GM23338 (cell line): ENCODE measurements around the gene ADAMTS17. TPM values are rescaled to one million over a fixed set of nuclear protein-coding genes. Genes with fewer than 3 reads are reported as not detected.

Experiments used
- ATAC-seq: fragments of 200-7000 bp; cut with Tn5 transposase; 3 replicates; pipeline ENCODE4 v1.9.1; 2020
- DNase-seq: peaks from one replicate; pipeline ENCODE4 v3.0.0-alpha.2; 2015; ENCODE audit warnings: low spot score
- H2AFZ ChIP-seq: fragments of 200-600 bp; sonication (generic); 2 replicates; pipeline ENCODE4 v1.8.0; 2016; ENCODE audit warnings: antibody characterized with exemption, mild to moderate bottlenecking, moderate library complexity
- H3F3A ChIP-seq: fragments of 200-600 bp; sonication (generic); replicated peaks from 2 replicates; pipeline ENCODE4 v1.8.0; 2017; ENCODE audit warnings: antibody characterized with exemption, mixed run types, low read depth
- H3K27ac ChIP-seq: fragments of 200-600 bp; sonication (generic); 2 replicates; pipeline ENCODE4 v1.6.1; 2016; ENCODE audit warnings: low read depth
- H3K27me3 ChIP-seq: fragments of 200-600 bp; sonication (generic); 2 replicates; pipeline ENCODE4 v1.8.0; 2016; ENCODE audit warnings: mild to moderate bottlenecking, mixed run types, moderate library complexity; ENCODE audit not compliant: insufficient read depth
- H3K36me3 ChIP-seq: fragments of 200-600 bp; sonication (generic); 2 replicates; pipeline ENCODE4 v1.8.0; 2016; ENCODE audit warnings: mild to moderate bottlenecking; ENCODE audit not compliant: insufficient read depth
- H3K4me1 ChIP-seq: fragments of 200-600 bp; sonication (generic); 2 replicates; pipeline ENCODE4 v1.8.0; 2016; ENCODE audit warnings: mild to moderate bottlenecking, moderate library complexity; ENCODE audit not compliant: insufficient read depth
- H3K4me2 ChIP-seq: fragments of 200-600 bp; sonication (generic); 2 replicates; pipeline ENCODE4 v1.7.1; 2017; ENCODE audit warnings: mixed run types
- H3K4me3 ChIP-seq: fragments of 200-600 bp; sonication (generic); 2 replicates; pipeline ENCODE4 v1.6.1; 2016; ENCODE audit warnings: mixed run types
- H3K79me2 ChIP-seq: fragments of 200-600 bp; sonication (generic); replicated peaks from 2 replicates; pipeline ENCODE4 v1.8.0; 2017; ENCODE audit warnings: mild to moderate bottlenecking; ENCODE audit not compliant: insufficient read depth
- H3K9me2 ChIP-seq: fragments of 200-600 bp; sonication (generic); 2 replicates; pipeline ENCODE4 v1.8.0; 2017; ENCODE audit not compliant: insufficient read depth
- H4K20me1 ChIP-seq: fragments of 200-600 bp; sonication (generic); replicated peaks from 2 replicates; pipeline ENCODE4 v1.8.0; 2017; ENCODE audit warnings: mild to moderate bottlenecking; ENCODE audit not compliant: insufficient read depth
- H3K27ac Mint-ChIP-seq: 2 replicates; pipeline ENCODE4 v1.8.0; 2020; ENCODE audit warnings: inconsistent platforms, mild to moderate bottlenecking, moderate library complexity, mixed read lengths
- H3K27me3 Mint-ChIP-seq: 3 replicates; pipeline ENCODE4 v1.8.0; 2022; ENCODE audit warnings: low read depth, mild to moderate bottlenecking, moderate library complexity, mixed read lengths, inconsistent platforms; ENCODE audit not compliant: insufficient read depth, poor library complexity
- H3K36me3 Mint-ChIP-seq: 3 replicates; pipeline ENCODE4 v1.8.0; 2021; ENCODE audit warnings: low read depth, mild to moderate bottlenecking, inconsistent platforms, moderate library complexity, mixed read lengths
- H3K4me1 Mint-ChIP-seq: 3 replicates; pipeline ENCODE4 v1.8.0; 2020; ENCODE audit warnings: mild to moderate bottlenecking, inconsistent platforms, mixed read lengths
- H3K4me3 Mint-ChIP-seq: 3 replicates; pipeline ENCODE4 v1.8.0; 2021; ENCODE audit warnings: moderate library complexity, mild to moderate bottlenecking, inconsistent platforms, mixed read lengths
- H3K9me3 Mint-ChIP-seq: 3 replicates; pipeline ENCODE4 v1.8.0; 2020; ENCODE audit warnings: moderate library complexity, mild to moderate bottlenecking, inconsistent platforms, mixed read lengths
- CREB1 ChIP-seq: fragments of 250-450 bp; sonication (Bioruptor Pico); IDR thresholded peaks from 2 replicates; pipeline ENCODE4 v1.5.0; 2020; ENCODE audit warnings: low read depth, mild to moderate bottlenecking, moderate library complexity
- EZH2 ChIP-seq: fragments of 200-600 bp; sonication (generic); IDR thresholded peaks from one replicate; pipeline ENCODE4 v1.8.0; 2017; ENCODE audit warnings: antibody characterized with exemption, mild to moderate bottlenecking, low read depth; ENCODE audit not compliant: unreplicated experiment
- EZH2phosphoT487 ChIP-seq: fragments of 200-600 bp; sonication (generic); IDR thresholded peaks from one replicate; pipeline ENCODE4 v1.8.1; 2018; ENCODE audit warnings: antibody characterized with exemption; ENCODE audit not compliant: unreplicated experiment
- JUNB ChIP-seq: IDR thresholded peaks from one replicate; pipeline ENCODE4 v1.6.1; 2016; ENCODE audit warnings: antibody characterized with exemption; ENCODE audit not compliant: unreplicated experiment
- NANOG ChIP-seq: IDR thresholded peaks from 2 replicates; pipeline ENCODE4 v1.6.1; 2016; ENCODE audit warnings: antibody characterized with exemption, borderline replicate concordance
- POLR2AphosphoS5 ChIP-seq: IDR thresholded peaks from 2 replicates; pipeline ENCODE4 v1.6.1; 2016; ENCODE audit warnings: antibody characterized with exemption, low read depth
- STAT1 ChIP-seq: IDR thresholded peaks from one replicate; pipeline ENCODE4 v1.6.1; 2016; ENCODE audit warnings: antibody characterized with exemption; ENCODE audit not compliant: unreplicated experiment
- ZNF114 ChIP-seq: fragments of 250-450 bp; sonication (Bioruptor Pico); IDR thresholded peaks from 2 replicates; pipeline ENCODE4 v1.5.0; 2020; ENCODE audit warnings: mild to moderate bottlenecking, moderate library complexity
- ZNF331 ChIP-seq: fragments of 250-450 bp; sonication (Bioruptor Pico); IDR thresholded peaks from 2 replicates; pipeline ENCODE4 v1.5.0; 2020; ENCODE audit warnings: low read depth, mild to moderate bottlenecking, moderate library complexity
- polyA plus RNA-seq: library from polyadenylated mRNA; unstranded; fragments of >200 nt; fragmentation: Nextera tagmentation; extraction: Ambion mirVana; gene quantifications from 2 replicates; pipeline ENCODE4 v1.2.1, GENCODE V29; 2016
- total RNA-seq: library from RNA; depleted of rRNA; stranded (reverse); fragments of >200 nt; shearing (Covaris generic); gene quantifications from 2 replicates; pipeline ENCODE4 v1.2.3, GENCODE V29; 2014
- TF ChIP-seq, protein P1 (sequence below): fragments of 250-450 bp; sonication (Bioruptor Pico); IDR thresholded peaks from 2 replicates; pipeline ENCODE4 v1.5.0; 2020; ENCODE audit warnings: mild to moderate bottlenecking, moderate library complexity
- TF ChIP-seq, protein P2 (sequence below): IDR thresholded peaks from one replicate; pipeline ENCODE4 v1.6.1; 2018; ENCODE audit warnings: antibody characterized with exemption; ENCODE audit not compliant: unreplicated experiment
- TF ChIP-seq, protein P3 (sequence below), 2 experiments: fragments of 200-600 bp in 1 of 2; sonication (generic) in 1 of 2; conservative IDR thresholded peaks; 2 replicates each; pipeline versions ENCODE4 v1.5.1 to v1.6.1; 2016 to 2017; ENCODE audit warnings: antibody characterized with exemption in 2 of 2, low read depth in 2 of 2, mild to moderate bottlenecking in 2 of 2, moderate library complexity in 1 of 2
- TF ChIP-seq, protein P4 (sequence below): IDR thresholded peaks from 2 replicates; pipeline ENCODE4 v1.6.1; 2016; ENCODE audit warnings: antibody characterized with exemption

Gene ADAMTS17
- total and polyA plus RNA-seq, 2 experiments from 2014 or later = 0.60 to 3.8 TPM

DNA sequence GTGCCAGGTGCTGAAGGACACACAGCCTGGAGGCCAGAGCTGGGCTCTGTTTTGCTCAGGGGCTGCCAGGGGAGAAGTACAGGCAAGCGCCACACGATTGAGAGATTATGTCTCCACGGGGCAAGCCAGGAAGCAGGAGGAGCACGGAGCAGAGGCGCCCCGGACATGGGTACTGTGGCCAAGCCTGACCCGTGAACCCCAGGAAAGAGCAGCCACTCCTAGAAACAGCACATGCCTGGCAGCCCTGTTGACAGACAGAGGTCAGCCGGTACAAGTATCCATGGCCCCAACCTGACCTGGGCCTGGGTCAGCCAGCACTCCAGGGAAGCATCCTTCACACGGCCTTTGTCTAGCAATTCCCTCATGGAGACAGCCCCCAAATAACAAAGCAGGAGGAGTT, 89.4 kb downstream of the ADAMTS17 start:
- H3K4me2 ChIP-seq = no peak overlapping the region
- TF ChIP-seq POLR2AphosphoS5 = no peak
- TF ChIP-seq, protein P1, sequence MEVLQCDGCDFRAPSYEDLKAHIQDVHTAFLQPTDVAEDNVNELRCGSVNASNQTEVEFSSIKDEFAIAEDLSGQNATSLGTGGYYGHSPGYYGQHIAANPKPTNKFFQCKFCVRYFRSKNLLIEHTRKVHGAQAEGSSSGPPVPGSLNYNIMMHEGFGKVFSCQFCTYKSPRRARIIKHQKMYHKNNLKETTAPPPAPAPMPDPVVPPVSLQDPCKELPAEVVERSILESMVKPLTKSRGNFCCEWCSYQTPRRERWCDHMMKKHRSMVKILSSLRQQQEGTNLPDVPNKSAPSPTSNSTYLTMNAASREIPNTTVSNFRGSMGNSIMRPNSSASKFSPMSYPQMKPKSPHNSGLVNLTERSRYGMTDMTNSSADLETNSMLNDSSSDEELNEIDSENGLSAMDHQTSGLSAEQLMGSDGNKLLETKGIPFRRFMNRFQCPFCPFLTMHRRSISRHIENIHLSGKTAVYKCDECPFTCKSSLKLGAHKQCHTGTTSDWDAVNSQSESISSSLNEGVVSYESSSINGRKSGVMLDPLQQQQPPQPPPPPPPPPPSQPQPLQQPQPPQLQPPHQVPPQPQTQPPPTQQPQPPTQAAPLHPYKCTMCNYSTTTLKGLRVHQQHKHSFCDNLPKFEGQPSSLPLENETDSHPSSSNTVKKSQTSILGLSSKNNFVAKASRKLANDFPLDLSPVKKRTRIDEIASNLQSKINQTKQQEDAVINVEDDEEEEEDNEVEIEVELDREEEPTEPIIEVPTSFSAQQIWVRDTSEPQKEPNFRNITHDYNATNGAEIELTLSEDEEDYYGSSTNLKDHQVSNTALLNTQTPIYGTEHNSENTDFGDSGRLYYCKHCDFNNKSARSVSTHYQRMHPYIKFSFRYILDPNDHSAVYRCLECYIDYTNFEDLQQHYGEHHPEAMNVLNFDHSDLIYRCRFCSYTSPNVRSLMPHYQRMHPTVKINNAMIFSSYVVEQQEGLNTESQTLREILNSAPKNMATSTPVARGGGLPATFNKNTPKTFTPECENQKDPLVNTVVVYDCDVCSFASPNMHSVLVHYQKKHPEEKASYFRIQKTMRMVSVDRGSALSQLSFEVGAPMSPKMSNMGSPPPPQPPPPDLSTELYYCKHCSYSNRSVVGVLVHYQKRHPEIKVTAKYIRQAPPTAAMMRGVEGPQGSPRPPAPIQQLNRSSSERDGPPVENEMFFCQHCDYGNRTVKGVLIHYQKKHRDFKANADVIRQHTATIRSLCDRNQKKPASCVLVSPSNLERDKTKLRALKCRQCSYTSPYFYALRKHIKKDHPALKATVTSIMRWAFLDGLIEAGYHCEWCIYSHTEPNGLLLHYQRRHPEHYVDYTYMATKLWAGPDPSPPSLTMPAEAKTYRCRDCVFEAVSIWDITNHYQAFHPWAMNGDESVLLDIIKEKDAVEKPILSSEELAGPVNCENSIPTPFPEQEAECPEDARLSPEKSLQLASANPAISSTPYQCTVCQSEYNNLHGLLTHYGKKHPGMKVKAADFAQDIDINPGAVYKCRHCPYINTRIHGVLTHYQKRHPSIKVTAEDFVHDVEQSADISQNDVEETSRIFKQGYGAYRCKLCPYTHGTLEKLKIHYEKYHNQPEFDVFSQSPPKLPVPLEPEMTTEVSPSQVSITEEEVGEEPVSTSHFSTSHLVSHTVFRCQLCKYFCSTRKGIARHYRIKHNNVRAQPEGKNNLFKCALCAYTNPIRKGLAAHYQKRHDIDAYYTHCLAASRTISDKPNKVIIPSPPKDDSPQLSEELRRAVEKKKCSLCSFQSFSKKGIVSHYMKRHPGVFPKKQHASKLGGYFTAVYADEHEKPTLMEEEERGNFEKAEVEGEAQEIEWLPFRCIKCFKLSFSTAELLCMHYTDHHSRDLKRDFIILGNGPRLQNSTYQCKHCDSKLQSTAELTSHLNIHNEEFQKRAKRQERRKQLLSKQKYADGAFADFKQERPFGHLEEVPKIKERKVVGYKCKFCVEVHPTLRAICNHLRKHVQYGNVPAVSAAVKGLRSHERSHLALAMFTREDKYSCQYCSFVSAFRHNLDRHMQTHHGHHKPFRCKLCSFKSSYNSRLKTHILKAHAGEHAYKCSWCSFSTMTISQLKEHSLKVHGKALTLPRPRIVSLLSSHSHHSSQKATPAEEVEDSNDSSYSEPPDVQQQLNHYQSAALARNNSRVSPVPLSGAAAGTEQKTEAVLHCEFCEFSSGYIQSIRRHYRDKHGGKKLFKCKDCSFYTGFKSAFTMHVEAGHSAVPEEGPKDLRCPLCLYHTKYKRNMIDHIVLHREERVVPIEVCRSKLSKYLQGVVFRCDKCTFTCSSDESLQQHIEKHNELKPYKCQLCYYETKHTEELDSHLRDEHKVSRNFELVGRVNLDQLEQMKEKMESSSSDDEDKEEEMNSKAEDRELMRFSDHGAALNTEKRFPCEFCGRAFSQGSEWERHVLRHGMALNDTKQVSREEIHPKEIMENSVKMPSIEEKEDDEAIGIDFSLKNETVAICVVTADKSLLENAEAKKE (CRISPR knock-in tag) = no peak
- TF ChIP-seq, protein P2, sequence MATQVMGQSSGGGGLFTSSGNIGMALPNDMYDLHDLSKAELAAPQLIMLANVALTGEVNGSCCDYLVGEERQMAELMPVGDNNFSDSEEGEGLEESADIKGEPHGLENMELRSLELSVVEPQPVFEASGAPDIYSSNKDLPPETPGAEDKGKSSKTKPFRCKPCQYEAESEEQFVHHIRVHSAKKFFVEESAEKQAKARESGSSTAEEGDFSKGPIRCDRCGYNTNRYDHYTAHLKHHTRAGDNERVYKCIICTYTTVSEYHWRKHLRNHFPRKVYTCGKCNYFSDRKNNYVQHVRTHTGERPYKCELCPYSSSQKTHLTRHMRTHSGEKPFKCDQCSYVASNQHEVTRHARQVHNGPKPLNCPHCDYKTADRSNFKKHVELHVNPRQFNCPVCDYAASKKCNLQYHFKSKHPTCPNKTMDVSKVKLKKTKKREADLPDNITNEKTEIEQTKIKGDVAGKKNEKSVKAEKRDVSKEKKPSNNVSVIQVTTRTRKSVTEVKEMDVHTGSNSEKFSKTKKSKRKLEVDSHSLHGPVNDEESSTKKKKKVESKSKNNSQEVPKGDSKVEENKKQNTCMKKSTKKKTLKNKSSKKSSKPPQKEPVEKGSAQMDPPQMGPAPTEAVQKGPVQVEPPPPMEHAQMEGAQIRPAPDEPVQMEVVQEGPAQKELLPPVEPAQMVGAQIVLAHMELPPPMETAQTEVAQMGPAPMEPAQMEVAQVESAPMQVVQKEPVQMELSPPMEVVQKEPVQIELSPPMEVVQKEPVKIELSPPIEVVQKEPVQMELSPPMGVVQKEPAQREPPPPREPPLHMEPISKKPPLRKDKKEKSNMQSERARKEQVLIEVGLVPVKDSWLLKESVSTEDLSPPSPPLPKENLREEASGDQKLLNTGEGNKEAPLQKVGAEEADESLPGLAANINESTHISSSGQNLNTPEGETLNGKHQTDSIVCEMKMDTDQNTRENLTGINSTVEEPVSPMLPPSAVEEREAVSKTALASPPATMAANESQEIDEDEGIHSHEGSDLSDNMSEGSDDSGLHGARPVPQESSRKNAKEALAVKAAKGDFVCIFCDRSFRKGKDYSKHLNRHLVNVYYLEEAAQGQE = no peak
- TF ChIP-seq STAT1 = no peak
- no peak for TF ChIP-seq NANOG
- TF ChIP-seq EZH2 = no peak
- TF ChIP-seq EZH2phosphoT487 = no peak
- TF ChIP-seq CREB1 (CRISPR knock-in tag) = no peak
- no peak for TF ChIP-seq ZNF331 (CRISPR knock-in tag)
- TF ChIP-seq, protein P3, sequence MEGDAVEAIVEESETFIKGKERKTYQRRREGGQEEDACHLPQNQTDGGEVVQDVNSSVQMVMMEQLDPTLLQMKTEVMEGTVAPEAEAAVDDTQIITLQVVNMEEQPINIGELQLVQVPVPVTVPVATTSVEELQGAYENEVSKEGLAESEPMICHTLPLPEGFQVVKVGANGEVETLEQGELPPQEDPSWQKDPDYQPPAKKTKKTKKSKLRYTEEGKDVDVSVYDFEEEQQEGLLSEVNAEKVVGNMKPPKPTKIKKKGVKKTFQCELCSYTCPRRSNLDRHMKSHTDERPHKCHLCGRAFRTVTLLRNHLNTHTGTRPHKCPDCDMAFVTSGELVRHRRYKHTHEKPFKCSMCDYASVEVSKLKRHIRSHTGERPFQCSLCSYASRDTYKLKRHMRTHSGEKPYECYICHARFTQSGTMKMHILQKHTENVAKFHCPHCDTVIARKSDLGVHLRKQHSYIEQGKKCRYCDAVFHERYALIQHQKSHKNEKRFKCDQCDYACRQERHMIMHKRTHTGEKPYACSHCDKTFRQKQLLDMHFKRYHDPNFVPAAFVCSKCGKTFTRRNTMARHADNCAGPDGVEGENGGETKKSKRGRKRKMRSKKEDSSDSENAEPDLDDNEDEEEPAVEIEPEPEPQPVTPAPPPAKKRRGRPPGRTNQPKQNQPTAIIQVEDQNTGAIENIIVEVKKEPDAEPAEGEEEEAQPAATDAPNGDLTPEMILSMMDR (conservative IDR thresholded peaks at IDR 0.05; ENCODE audit: low read depth in 2 of 2) = no peak
- TF ChIP-seq JUNB = no peak
- TF ChIP-seq ZNF114 (CRISPR knock-in tag) = no peak
- TF ChIP-seq, protein P4, sequence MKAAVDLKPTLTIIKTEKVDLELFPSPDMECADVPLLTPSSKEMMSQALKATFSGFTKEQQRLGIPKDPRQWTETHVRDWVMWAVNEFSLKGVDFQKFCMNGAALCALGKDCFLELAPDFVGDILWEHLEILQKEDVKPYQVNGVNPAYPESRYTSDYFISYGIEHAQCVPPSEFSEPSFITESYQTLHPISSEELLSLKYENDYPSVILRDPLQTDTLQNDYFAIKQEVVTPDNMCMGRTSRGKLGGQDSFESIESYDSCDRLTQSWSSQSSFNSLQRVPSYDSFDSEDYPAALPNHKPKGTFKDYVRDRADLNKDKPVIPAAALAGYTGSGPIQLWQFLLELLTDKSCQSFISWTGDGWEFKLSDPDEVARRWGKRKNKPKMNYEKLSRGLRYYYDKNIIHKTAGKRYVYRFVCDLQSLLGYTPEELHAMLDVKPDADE = no peak
- no peaks in the 10 kb centered on the region for H3K79me2 ChIP-seq
- no peaks in the 10 kb centered on the region for H3K36me3 ChIP-seq
- H4K20me1 ChIP-seq = no peaks in the 10 kb centered on the region
- no peaks in the 10 kb centered on the region for H3K36me3 Mint-ChIP-seq
- no peaks in the 10 kb centered on the region; the same call in 2 of the 3 replicates for H3K4me1 Mint-ChIP-seq
- no peak for DNase-seq
- no peaks in the 10 kb centered on the region; the same call in 2 of the 3 replicates for H3K9me3 Mint-ChIP-seq
- no peak overlapping the region for H3K4me3 ChIP-seq
- 0 out of 2 replicates have a peak, but pooled peaks cover 4% of the 10 kb centered on the region for H3K9me2 ChIP-seq
- no peaks in the 10 kb centered on the region for H3K4me1 ChIP-seq
- no peak for ATAC-seq
- no peaks in the 10 kb centered on the region for H3K27me3 ChIP-seq
- H3K27me3 Mint-ChIP-seq = peaks cover 12% of the 10 kb centered on the region
- H3F3A ChIP-seq = no peaks in the 10 kb centered on the region
- no peak overlapping the region for H2AFZ ChIP-seq
- no peak overlapping the region for H3K27ac Mint-ChIP-seq
- H3K4me3 Mint-ChIP-seq = no peak overlapping the region
- H3K27ac ChIP-seq = no peak overlapping the region
